ENCODE data around the gene PTPN1. TPM values are rescaled to one million over a fixed set of nuclear protein-coding genes. Genes with fewer than 3 reads are reported as not detected.

The PTPN1 gene
- 10 to 100 TPM; 79.6 to 80.5 TPM for total RNA-seq

- Mint-ChIP-seq H3K27ac (peak within 1 kb of the TSS; percentile 81), H3K36me3 (ENCODE audit: low read depth) (peaks cover 33% of the 10 kb centered on the region), H3K9me3 (no peaks in the 10 kb centered on the region), H3K27me3 (no peaks in the 10 kb centered on the region), H3K4me3 (peak within 1 kb of the TSS; percentile 91), H3K4me1 (peaks cover 42% of the 10 kb centered on the region)
- CTCF ChIA-PET = interaction anchor here (0.5 to 5.5 kb wide), 7 partner anchors 9 to 671 kb away, joined by 3 to 22 read pairs (median 5); no protein-coding TSS in a partner anchor
- peak; percentile 99 for DNase-seq
- POLR2A ChIA-PET = interaction anchor here (0.6 to 13.9 kb wide), 23 partner anchors 8 to 1341 kb away, joined by 3 to 209 read pairs (median 6); partner anchors contain the start of genes ADNP, CEBPB, DPM1 and MOCS3
Measured at GRCh38 chr20:50509923-50510705, at the start of gene PTPN1. TSS of gene PTPN1 (plus strand) at chr20:50510383. CDS start at chr20:50510528, 145 bp downstream.

GRCh38 chr20:50460608-50461267, 49.4 kb upstream of the PTPN1 start:
- peak; percentile 86 for DNase-seq
- Mint-ChIP-seq H3K27ac (no peak overlapping the region), H3K9me3 (no peaks in the 10 kb centered on the region), H3K4me3 (no peak overlapping the region), H3K27me3 (peaks cover 16% of the 10 kb centered on the region), H3K36me3 (ENCODE audit: low read depth) (no peaks in the 10 kb centered on the region), H3K4me1 (peaks cover 14% of the 10 kb centered on the region)
- POLR2A ChIA-PET = no interaction called here
- CTCF ChIA-PET = interaction anchor here (0.6 to 1.0 kb wide), 4 partner anchors 102 to 275 kb away, joined by 3 to 4 read pairs (median 4); no protein-coding TSS in a partner anchor

- no peak for DNase-seq
- peaks cover 11% of the 10 kb centered on the region for H3K27me3 Mint-ChIP-seq
- peaks cover 14% of the 10 kb centered on the region for H3K4me1 Mint-ChIP-seq
- no peak overlapping the region for H3K4me3 Mint-ChIP-seq
- H3K27ac Mint-ChIP-seq = no peak overlapping the region
- ChIA-PET CTCF (interaction anchor here (0.6 to 6.1 kb wide), 9 partner anchors 13 to 284 kb away, joined by 3 to 82 read pairs (median 4); partner anchors contain the start of gene CEBPB), POLR2A (interaction anchor here (0.9 to 2.2 kb wide), 2 partner anchors 271 to 275 kb away, joined by 3 to 14 read pairs; partner anchors contain the start of gene CEBPB)
- no peaks in the 10 kb centered on the region for H3K36me3 Mint-ChIP-seq (ENCODE audit: low read depth)
- H3K9me3 Mint-ChIP-seq = no peaks in the 10 kb centered on the region
Measured at GRCh38 chr20:50462093-50462690, 48.0 kb upstream of the PTPN1 start.

GRCh38 chr20:50464026-50464724, 46.0 kb upstream of the PTPN1 start:
- H3K36me3 Mint-ChIP-seq (ENCODE audit: low read depth) = no peaks in the 10 kb centered on the region
- H3K9me3 Mint-ChIP-seq = no peaks in the 10 kb centered on the region
- no peak overlapping the region for H3K27ac Mint-ChIP-seq
- no peak overlapping the region for H3K4me3 Mint-ChIP-seq
- peaks cover 14% of the 10 kb centered on the region for H3K4me1 Mint-ChIP-seq
- peaks cover 8% of the 10 kb centered on the region for H3K27me3 Mint-ChIP-seq
- ChIA-PET CTCF (interaction anchor here (0.8 to 6.1 kb wide), 19 partner anchors 9 to 394 kb away, joined by 3 to 82 read pairs (median 5); partner anchors contain the start of gene CEBPB), POLR2A (interaction anchor here (0.6 to 2.2 kb wide), 4 partner anchors 14 to 277 kb away, joined by 3 to 14 read pairs (median 3); partner anchors contain the start of gene CEBPB)
- DNase-seq = peak; percentile 63

GRCh38 chr20:50464725-50465650, 45.2 kb upstream of the PTPN1 start:
- Mint-ChIP-seq H3K4me1 (peaks cover 12% of the 10 kb centered on the region), H3K27me3 (peaks cover 4% of the 10 kb centered on the region), H3K4me3 (no peak overlapping the region), H3K36me3 (ENCODE audit: low read depth) (no peaks in the 10 kb centered on the region), H3K9me3 (no peaks in the 10 kb centered on the region), H3K27ac (no peak overlapping the region)
- DNase-seq = no peak
- POLR2A ChIA-PET = interaction anchor here (0.7 to 2.2 kb wide), 4 partner anchors 13 to 277 kb away, joined by 3 to 14 read pairs (median 3); partner anchors contain the start of gene CEBPB
- CTCF ChIA-PET = interaction anchor here (0.7 to 6.1 kb wide), 20 partner anchors 10 to 394 kb away, joined by 3 to 82 read pairs (median 4); partner anchors contain the start of gene CEBPB

DNA sequence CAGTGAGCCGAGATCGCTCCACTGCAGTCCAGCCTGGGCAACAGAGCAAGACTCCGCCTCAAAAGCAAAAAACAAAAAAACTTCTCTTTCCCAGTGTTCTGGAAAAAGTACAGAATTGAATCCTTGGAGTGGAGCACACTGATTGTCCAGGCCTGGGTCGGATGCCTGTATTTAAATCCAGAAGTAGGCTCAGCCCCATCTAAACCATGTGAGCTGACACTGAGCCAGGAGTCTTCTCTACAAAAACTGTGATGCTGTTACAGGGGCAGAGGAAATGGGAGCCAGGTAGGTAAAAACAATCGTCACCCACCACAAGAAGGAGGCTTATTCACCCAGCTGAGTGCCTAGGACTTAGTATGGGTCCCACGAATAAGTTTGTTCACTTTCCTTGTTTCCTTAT, 43.0 kb upstream of the PTPN1 start:
- ChIA-PET POLR2A (interaction anchor here (0.8 kb wide), 1 partner anchor 43 kb away, joined by 4 read pairs; the partner anchor contains the start of gene PTPN1), CTCF (interaction anchor here (0.6 to 6.1 kb wide), 5 partner anchors 106 to 488 kb away, joined by 4 to 82 read pairs (median 5); partner anchors contain the start of gene CEBPB)
- no peak overlapping the region for H3K4me3 Mint-ChIP-seq
- H3K36me3 Mint-ChIP-seq (ENCODE audit: low read depth) = peaks cover 3% of the 10 kb centered on the region
- DNase-seq = no peak
- no peaks in the 10 kb centered on the region for H3K9me3 Mint-ChIP-seq
- H3K27me3 Mint-ChIP-seq = peaks cover 4% of the 10 kb centered on the region
- peaks cover 32% of the 10 kb centered on the region for H3K4me1 Mint-ChIP-seq
- H3K27ac Mint-ChIP-seq = no peak overlapping the region

GRCh38 chr20:50467718-50468356, 42.3 kb upstream of the PTPN1 start:
- Mint-ChIP-seq H3K36me3 (ENCODE audit: low read depth) (peaks cover 3% of the 10 kb centered on the region), H3K9me3 (no peaks in the 10 kb centered on the region), H3K4me1 (peaks cover 35% of the 10 kb centered on the region), H3K27ac (no peak overlapping the region), H3K27me3 (no peaks in the 10 kb centered on the region), H3K4me3 (no peak overlapping the region)
- ChIA-PET POLR2A (interaction anchor here (0.6 to 0.8 kb wide), 2 partner anchors 43 to 117 kb away, joined by 4 read pairs; partner anchors contain the start of gene PTPN1), CTCF (interaction anchor here (0.6 to 6.1 kb wide), 6 partner anchors 106 to 489 kb away, joined by 3 to 82 read pairs (median 4); partner anchors contain the start of gene CEBPB)
- DNase-seq = peak; percentile 47

GRCh38 chr20:50468378-50468798, 41.8 kb upstream of the PTPN1 start:
- H3K27me3 Mint-ChIP-seq = no peaks in the 10 kb centered on the region
- ChIA-PET POLR2A (interaction anchor here (0.6 to 0.7 kb wide), 2 partner anchors 50 to 116 kb away, joined by 3 to 4 read pairs; no protein-coding TSS in a partner anchor), CTCF (interaction anchor here (1.1 to 1.8 kb wide), 3 partner anchors 105 to 290 kb away, joined by 3 to 5 read pairs (median 4); no protein-coding TSS in a partner anchor)
- peaks cover 3% of the 10 kb centered on the region for H3K36me3 Mint-ChIP-seq (ENCODE audit: low read depth)
- DNase-seq = no peak
- no peak overlapping the region for H3K4me3 Mint-ChIP-seq
- peaks cover 40% of the 10 kb centered on the region for H3K4me1 Mint-ChIP-seq
- no peaks in the 10 kb centered on the region for H3K9me3 Mint-ChIP-seq
- H3K27ac Mint-ChIP-seq = no peak overlapping the region

DNA sequence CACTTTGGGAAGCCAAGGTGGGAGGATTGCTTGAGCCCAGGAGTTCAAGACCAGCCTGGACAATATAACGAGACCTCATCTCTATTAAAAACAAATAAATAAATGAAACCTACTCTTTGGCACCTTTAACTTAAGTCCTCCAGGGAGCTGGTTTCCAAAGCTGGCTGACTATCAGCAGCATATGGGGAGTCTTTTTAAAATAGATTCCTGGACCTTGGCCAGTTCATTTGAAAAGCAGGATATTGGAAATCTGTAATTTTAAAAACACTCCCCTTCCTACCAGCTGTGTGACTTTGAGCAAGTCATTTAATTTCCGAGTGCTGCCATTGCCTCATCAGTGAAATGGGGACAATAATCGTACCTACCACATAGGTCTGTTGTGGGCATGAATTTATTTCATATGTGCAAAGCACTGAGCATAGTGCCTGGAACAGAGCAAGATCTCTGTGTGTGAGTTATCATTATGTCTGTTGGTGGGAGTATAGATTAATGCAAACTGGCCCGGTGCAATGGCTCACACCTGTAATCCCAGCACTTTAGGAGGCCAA, 40.9 kb upstream of the PTPN1 start:
- H3K36me3 Mint-ChIP-seq (ENCODE audit: low read depth) = peaks cover 3% of the 10 kb centered on the region
- H3K4me1 Mint-ChIP-seq = peaks cover 37% of the 10 kb centered on the region
- H3K27ac Mint-ChIP-seq = no peak overlapping the region
- no peaks in the 10 kb centered on the region for H3K27me3 Mint-ChIP-seq
- no peak overlapping the region for H3K4me3 Mint-ChIP-seq
- ChIA-PET CTCF (interaction anchor here (1.2 to 1.7 kb wide), 4 partner anchors 10 to 119 kb away, joined by 3 to 4 read pairs (median 4); no protein-coding TSS in a partner anchor), POLR2A (interaction anchor here (2.0 kb wide), 1 partner anchor 14 kb away, joined by 5 read pairs; no protein-coding TSS in a partner anchor)
- no peaks in the 10 kb centered on the region for H3K9me3 Mint-ChIP-seq
- DNase-seq = no peak

DNA sequence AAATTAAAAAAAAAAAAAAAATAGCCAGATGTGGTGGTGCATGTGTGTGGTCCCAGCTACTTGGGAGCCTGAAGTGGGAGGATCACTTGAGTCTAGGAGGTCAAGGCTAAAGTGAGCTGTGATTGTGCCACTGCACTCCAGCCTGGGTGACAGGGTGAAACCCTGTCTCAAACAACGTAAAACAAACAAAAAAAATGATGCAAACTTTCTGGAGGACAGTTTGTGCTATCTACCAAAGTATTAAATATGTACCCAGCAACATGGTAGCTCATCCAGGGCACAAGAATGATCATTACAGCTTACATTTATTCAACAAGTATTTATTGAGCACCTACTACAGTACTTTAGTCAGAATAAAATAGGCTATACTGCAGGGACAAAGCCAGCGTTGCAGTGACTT, 40.4 kb upstream of the PTPN1 start:
- no peak overlapping the region for H3K4me3 Mint-ChIP-seq
- H3K36me3 Mint-ChIP-seq (ENCODE audit: low read depth) = peaks cover 3% of the 10 kb centered on the region
- peaks cover 33% of the 10 kb centered on the region for H3K4me1 Mint-ChIP-seq
- H3K27ac Mint-ChIP-seq = no peak overlapping the region
- no peak for DNase-seq
- no peaks in the 10 kb centered on the region for H3K9me3 Mint-ChIP-seq
- ChIA-PET CTCF (interaction anchor here (0.6 to 1.7 kb wide), 5 partner anchors 9 to 119 kb away, joined by 3 to 4 read pairs (median 3); no protein-coding TSS in a partner anchor), POLR2A (interaction anchor here (2.0 kb wide), 1 partner anchor 13 kb away, joined by 5 read pairs; no protein-coding TSS in a partner anchor)
- no peaks in the 10 kb centered on the region for H3K27me3 Mint-ChIP-seq

Measured in activated CD4-positive, alpha-beta memory T cell treated with anti-CD3 and anti-CD28 coated beads, Interleukin-2, amount 10 ng/mL, durations not matched to agents 7 days and 5 days (primary cell).